Left hindlimb (tissue), 1 donor: ENCODE measurements around the gene BOLA2B.
"Not testable (repeated sequence)": the region's sequence is repeated elsewhere in the genome, so short reads cannot be mapped to it uniquely, and the experiment has no call there.

Source experiments
- DNase-seq: peaks from one replicate; pipeline ENCODE4 v3.0.0-alpha.2; 2018

The BOLA2B gene

DNA sequence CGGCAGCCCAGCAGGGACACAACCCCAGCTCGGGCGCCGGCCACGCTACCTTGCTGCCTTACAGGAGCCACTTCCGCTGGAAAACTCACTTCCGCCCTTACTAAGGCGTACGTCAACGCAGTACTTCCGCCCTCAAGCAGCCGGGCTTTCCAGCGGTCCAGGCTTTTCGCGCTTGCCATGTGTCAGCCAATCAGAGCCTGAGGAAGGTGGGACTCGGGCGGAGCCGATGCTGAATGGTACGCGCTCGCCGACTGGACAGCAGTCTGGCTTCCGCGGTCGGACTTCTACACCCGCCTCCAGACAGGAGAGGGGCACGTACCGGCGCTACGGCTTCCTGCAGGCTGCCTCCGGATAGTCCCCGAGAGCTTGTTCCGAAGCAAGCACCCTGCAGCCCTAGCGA lies at the start of gene BOLA2B, which contains the start of gene SLX1A:
TSS of gene BOLA2B (minus strand) at position 52 of the 400 bp plus-strand sequence. CDS start 71 bp downstream, outside the sequence.
TSS of gene SLX1A (plus strand) at position 261 of the 400 bp plus-strand sequence. CDS start 210 bp downstream, outside the sequence.
- DNase-seq = not testable (repeated sequence)

DNA sequence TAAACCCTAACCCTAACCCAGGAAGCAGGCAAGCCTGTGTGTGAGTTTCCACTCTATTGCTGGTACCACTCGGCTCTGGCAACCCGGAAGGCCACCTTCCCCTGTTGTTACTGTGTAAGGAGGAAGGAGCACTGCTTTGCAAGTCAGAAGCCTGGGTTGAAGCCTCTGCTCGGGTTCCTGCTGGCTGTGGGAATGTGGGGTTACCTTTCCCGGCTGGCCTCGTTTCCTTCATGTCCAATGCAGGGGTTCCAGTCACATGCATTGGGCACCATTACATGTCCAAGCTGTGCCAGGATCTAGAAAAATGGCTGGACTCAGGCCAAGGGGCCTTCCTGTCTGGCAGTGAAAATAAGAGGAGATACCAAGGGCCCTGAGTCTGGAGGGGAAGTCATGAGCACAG lies 23.6 kb upstream of the BOLA2B start:
- not testable (repeated sequence) for DNase-seq

DNA sequence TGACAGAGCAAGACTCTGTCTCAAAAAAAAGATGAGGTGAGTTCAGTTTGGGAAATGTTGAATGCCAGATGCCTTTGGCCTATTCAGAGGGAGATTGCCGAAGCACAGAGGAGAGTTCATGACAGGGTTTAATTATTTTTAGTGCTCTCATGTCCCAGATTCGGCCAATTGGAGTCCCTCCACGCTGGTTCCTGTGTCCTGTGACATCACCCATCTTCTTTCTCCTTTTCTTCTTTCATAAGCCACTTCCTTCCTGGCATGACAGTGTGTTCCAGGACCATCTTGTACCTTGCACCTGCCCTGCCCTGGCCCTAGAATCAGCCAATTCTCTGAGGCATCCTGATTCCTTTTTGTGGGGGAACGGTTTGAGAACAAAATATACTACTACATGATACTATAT lies 17.9 kb upstream of the BOLA2B start:
- not testable (repeated sequence) for DNase-seq

DNA sequence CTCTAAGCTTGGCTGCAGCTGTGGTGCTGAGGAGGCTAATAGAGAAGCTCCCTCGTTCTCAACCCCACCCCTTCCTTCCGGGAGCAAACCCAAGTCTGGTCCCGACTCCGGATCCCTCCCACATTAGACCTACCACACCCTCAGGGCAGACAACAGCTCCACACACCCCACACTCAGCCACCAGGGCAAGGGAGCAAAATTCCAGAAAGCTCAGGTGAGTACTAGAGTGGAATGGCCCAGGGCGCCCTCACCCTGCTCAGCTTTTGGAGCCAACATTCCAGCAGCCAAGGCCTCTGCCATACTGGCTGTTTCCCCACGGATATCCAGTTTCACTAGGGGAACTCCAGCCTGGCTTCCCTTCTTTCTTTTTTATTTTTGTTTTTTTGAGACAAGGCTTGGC lies 15.6 kb upstream of the BOLA2B start:
- DNase-seq = not testable (repeated sequence)

DNA sequence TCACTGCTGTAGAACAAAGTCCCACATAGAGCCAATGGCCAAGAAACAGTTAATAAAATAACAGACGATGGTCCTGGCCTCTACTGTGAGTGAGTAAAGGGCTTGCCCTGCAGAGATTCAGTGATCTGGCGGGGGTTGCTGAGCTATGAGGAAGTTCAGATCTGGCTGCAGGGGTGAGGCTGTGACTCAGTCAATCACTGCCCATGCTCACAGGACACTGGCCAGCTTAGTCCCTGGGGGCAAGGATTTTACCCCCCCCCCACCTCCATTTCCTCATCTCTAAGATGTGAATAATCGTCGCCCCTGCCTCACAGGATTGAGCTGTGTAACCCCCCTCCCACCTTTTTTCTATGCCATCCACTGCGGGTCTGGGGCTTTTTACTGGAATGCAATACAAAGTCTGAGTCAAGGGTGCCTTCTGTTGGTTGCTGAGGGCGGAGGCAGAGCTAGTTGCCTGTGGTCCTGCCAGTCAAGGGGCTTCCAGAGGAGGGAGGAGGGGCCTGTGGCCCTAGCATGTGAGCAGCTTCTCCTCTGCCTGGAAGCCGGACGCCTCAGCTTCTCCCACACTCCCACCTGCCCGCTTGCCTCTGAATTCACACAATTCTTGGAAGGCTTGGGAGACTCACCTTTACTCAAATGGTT lies 13.7 kb upstream of the BOLA2B start:
- DNase-seq = not testable (repeated sequence)

DNA sequence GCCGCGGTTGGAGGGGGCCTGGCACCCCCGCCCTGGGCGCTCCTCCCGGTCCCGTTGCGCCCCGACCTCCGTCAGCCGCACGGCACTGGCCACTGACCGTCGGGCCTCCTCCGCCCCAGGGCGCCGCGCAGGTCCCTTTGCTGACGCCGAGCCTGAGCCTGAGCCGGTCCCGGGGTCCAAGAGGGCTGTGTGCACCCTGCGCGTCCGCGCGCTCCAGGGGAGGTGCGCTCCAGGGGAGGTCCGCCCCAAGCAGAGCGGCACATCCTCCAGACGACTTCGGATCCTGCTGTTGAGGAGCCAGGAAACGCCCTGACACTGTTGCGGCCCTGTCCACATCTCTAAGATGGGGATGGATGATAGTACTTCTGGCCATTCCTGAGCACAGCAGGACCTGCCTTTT lies 12.8 kb upstream of the BOLA2B start:
- not testable (repeated sequence) for DNase-seq

DNA sequence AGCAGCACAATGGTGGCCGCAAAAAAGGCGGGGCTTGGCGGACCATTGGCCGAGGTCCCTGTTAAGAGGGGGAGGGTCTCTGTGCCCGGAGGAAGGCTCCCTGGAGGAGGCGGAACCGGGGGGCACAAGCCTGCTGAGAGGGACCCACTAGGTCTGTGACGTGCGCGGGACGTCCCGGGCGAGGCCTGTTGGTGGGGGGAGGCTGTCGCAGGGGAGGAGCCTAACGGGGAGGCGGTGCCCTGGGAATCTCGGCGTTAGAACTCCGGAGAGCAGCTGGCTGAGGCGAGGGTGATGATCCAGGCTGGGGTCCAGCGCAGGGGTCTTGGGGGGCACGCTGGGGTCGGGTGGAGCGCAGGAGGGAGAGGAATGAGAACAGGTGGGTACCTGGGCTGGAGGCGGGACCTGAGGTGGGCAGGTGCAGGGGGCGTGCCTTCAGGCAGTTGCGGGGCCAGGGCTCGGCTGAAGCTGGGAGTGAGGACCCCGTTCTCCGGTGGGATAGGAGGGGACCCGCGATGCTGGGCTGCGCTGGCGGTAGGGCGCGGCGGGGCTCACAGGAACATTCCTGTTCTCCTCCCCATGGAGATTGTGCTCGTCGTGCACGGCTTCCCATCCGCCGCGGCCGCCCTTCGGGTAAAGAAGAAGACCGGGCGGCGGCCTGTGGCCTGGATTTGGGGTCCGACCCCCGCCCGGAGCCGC lies 12.2 kb upstream of the BOLA2B start:
- DNase-seq = not testable (repeated sequence)

DNA sequence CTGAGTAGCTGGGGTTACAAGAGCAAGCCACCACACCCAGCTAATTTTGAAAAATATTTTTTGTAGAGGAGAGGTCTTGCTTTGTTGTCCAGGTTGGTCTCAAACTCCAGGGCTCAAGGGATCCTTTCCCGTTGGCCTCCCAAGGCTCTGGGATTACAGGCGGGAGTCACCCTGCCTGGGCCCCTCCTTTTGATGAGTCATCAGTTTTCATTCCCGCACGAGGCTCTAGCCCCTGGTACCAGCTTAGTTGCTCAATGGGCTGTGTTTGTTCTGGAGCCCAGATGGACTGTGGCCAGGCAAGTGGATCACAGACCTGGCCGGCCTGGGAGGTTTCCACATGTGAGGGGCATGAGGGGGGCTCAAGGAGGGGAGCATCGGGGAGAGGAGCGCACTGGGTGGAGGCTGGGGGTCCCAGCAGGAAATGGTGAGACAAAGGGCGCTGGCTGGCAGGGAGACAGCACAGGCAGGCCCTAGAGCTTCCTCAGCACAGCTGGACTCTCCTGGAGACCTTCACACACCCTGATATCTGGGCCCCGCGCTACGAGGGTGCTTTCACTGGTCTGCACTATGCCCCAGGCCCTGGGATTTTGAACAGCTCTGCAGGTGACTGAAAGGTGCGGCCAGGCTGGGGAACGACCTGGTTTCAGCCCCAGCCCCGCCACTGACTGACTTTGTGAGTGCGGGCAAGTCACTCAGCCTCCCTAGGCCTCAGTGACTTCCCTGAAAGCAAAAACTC lies 6.3 kb upstream of the BOLA2B start:
- DNase-seq = not testable (repeated sequence)

DNA sequence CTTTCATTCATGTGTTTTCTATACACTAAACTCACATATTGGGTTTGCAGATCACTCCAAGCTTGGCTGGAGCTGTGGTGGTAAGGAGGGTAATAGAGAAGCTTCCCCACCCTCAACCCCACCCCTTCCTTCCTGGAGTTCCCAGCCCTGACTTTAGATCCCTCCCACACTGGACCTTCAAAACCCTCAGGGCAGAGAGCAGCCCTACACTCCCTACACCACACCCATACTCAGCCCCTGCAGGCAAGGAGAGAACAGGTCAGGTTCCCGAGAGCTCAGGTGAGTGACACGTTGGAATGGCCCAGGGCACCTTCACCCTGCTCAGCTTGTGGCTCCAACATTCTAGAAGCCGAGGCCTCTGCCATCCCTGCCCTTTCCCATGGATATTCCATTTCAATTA lies 5.6 kb upstream of the BOLA2B start, which contains the start of gene SULT1A3:
TSS of gene SULT1A3 (plus strand) at position 207 of the 400 bp plus-strand sequence. CDS start 1,474 bp downstream, outside the sequence.
- not testable (repeated sequence) for DNase-seq

DNA sequence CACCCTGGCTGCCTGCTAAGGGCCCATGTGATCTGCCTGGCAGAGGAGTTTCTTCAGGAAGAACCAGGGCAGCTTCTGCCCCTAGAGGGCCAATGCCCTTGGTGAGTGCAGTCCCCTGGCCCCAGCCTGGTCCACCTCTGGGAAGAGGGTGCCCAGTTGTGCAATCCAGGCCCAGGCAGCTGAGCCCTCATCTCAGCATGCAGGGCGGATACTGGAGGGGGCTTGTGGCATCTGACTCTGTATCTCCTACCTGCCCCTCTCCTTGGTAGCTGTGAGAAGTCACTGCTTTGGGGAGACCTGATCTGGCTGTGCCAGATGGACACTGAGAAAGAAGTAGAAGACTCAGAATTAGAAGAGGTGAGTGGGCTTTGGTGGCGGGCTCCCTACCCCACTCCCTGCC lies 3.5 kb upstream of the BOLA2B start:
- not testable (repeated sequence) for DNase-seq

DNA sequence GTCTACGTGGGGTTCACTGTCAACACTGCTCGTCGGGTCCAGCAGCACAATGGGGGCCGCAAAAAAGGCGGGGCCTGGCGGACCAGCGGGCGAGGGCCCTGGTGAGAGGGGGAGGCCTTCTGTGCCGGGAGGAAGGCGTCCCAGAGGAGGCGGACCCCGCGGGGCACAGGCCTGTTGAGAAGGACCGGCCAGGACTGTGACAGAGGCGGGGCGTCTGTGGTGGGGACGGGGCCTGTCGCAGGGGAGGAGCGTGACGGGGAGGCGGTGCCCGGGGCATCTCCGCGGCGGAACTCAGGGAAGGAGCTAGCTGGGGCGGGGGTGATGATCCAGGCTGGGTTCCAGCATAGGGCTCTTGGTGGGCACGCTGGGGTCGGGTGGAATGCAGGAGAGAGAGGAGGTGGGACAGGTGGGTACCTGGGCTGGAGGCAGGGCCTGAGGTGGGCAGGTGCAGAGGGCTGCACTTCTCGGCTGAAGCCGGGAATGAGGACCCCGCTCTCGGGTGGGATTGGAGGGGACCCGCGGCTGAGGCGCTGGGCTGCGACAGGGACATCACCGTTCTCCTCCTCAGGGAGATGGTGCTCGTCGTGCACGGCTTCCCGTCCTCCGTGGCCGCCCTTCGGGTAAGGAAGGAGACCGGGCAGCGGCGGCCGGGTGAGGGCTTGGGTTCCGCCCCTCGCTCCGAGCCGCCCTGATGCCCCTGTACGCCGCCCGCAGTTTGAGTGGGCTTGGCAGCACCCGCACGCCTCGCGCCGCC lies 883 bp upstream of the BOLA2B start:
- DNase-seq = not testable (repeated sequence)

DNA sequence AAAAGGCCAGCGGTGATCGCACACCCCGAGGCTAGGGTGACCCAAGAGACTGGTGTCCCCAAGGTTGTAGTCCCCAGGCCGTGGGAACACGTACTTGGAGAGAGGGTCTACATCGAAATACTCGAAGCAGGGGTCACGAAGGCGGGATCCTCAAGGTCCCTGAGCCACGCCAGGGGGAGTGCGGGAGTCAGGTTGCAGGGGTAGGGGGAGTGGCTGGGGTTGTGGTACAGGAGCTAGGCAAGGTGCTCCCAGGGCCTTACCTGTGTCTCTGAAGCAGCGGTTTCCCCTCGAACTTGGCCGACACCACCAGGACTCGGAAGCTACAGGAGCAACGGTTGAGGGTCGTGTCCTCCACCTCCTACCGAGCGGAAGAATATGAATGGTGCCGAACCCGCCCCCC lies 368 bp downstream of the BOLA2B start:
- DNase-seq = not testable (repeated sequence)

DNA sequence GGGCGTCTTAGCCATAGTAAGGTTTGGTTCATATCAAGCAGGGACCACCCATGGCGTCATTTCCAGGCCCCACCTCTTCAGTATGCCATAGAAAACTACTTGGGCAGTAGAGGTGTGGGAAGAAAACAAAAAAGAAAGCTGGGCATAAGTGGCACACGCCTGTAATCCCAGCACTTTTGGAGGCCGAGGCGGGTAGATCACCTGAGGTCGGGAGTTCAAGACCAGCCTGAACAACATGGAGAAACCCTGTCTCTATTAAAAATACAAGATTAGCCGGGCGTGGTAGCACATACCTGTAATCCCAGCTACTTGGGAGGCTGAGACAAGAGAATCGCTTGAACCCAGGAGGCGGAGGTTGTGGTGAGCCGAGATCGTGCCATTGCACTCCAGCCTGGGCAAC lies 2.3 kb downstream of the BOLA2B start:
- DNase-seq = not testable (repeated sequence)

DNA sequence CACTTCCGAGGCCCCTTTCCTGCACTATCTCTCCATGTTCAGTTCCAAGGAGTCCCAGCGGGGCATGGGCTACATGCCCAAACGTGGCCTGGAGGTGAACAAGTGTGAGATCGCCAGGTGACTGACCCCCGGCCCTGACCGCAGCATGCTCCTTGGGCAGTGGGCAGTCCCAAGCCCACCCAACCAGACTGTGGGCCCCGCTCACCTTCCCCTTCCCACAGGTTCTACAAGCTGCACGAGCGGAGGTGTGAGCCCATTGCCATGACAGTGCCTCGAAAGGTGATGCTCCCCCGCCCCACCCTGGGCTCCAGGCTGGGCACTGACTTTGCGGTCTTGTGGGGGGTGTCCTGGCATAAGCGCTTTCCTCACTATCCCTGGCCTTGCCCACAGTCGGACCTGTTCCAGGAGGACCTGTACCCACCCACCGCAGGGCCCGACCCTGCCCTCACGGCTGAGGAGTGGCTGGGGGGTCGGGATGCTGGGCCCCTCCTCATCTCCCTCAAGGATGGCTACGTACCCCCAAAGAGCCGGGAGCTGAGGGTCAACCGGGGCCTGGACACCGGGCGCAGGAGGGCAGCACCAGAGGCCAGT lies 5.4 kb downstream of the BOLA2B start:
- peak; percentile 28 for DNase-seq

DNA sequence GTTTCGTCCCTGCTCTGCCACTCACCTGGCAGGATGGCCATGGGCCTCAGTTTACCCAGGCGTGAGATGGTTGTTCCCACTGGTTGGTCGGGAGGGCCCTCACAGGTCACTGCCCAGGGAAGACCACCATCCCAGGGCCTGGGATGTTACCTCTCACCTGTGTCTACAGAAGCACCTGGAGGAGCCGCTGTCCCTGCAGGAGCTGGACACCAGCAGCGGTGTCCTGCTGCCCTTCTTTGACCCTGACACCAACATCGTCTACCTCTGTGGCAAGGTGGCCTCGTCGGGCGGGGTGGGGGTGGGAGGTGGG lies 6.0 kb downstream of the BOLA2B start:
- DNase-seq = no peak

DNA sequence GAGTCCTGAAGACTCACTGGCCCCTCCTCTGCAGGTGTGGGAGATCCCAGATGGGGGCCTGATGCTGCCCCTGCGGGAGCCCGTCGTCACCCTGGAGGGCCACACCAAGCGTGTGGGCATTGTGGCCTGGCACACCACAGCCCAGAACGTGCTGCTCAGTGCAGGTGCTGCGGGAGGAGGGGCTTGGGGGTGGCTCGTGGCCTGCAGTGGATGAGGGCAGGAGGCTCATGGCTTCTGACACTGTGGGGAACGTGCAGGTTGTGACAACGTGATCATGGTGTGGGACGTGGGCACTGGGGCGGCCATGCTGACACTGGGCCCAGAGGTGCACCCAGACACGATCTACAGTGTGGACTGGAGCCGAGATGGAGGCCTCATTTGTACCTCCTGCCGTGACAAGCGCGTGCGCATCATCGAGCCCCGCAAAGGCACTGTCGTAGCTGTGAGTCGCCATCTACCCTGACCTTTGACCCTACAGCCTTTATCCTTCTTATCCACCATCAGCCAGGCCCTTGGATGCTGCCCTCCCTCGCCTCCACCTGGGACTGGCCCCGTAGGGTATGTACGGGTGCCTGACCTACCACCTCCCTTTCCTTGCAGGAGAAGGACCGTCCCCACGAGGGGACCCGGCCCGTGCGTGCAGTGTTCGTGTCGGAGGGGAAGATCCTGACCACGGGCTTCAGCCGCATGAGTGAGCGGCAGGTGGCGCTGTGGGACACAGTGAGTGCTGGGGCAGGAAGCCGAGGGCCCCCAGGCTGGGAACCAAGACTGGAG lies 6.5 kb downstream of the BOLA2B start:
- DNase-seq = peak; percentile 49

DNA sequence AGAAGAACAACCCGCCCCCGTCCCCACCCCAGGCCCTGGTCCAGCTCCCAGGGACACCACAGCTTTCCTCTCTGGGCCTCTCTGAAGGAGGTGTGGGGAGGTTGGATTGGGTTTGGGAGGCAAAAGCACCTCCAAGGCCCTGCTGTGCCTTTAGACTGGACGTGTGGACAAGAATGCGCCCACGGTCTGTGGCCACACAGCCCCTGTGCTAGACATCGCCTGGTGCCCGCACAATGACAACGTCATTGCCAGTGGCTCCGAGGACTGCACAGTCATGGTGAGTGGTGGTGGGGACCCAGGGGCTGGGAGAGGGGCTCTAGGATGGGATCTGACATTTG lies 7.1 kb downstream of the BOLA2B start:
- no peak for DNase-seq

DNA sequence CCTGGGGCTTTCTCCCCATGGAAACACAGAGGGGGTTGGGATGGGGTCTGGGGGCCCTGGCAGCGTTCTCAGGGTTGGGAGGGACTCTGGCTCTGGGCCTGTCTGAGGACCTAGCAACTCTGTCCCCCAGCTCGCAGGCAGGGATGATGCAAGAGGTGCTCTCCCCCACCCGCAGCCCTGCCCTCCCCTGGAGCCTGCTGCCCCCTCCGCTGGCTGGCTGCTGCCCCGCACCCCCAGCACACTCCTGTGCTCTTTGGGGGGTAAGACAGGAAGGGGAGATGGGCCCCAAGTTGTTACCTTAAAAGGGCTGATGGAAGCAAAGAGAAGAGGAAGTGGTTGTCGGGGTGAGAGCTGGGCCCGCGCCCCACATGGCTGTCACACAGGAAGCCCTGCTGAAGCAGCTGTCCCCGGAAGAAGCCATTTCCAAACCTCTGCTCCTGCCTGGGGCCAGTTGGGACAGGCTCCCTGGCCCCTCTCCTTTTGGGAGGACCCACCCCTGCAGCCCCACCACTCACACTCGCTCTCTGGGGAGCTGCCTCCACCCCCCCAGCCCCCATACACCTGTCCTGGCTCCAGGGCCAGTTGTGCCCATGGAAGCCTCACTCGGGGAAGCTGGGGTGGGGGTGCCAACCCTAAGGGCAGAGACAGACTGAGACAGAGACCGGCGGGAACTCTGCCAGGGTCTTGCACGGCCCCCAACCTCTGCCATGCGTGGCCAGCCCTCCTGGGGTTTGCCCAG lies 7.6 kb downstream of the BOLA2B start:
- peak; percentile 43 for DNase-seq

DNA sequence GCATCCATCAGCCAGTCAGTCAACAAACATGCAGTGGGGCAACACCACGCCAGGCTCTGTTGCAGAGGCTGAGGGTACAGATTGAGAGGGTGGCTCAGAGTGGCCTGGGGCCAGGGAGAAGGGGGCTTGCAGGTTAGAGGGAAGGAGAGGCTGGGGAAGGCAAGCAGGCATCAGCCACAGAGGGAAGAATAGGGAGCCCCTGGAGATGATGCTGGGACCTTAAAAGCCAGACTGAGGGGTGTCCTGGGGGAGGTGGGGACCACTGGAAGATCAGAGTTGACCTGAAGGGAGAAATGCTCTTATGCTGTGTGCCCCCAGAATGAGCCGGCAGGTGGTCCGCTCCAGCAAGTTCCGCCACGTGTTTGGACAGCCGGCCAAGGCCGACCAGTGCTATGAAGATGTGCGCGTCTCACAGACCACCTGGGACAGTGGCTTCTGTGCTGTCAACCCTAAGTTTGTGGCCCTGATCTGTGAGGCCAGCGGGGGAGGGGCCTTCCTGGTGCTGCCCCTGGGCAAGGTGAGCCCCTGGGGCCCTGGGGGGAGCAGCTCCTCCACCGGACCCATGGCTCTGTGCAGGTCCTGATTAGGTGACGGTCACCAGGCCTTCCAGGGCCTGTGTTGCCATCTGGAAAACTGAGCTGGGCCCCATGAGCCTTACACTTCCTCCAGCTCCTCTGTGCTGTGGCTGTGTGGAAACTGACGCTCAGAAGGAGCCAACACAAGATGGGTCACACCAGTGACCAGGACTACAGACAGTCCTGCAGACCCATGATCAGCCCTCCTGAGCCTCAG lies 8.4 kb downstream of the BOLA2B start:
- DNase-seq = peak; percentile 35
